Measurements from ENCODE around the gene HELT. TPM values are rescaled to one million over a fixed set of nuclear protein-coding genes. Genes with fewer than 3 reads are reported as not detected.
"Not testable (repeated sequence)": the region's sequence is repeated elsewhere in the genome, so short reads cannot be mapped to it uniquely, and the experiment has no call there.

HELT gene
- total and polyA plus RNA-seq, 9 donors = not detected

- intact Hi-C loops (cut with DNase I) = no loop called here
- Histone ChIP-seq H3K27ac (no peak overlapping the region), H3K9me3 (no peaks in the 10 kb centered on the region), H3K4me3 (no peak overlapping the region), H3K27me3 (no peaks in the 10 kb centered on the region), H3K4me1 (ENCODE audit: insufficient read depth) (no peaks in the 10 kb centered on the region), H3K36me3 (no peaks in the 10 kb centered on the region)
- 32 to 49% (median 41%) methylated on average over 21 of the region's 21 CpGs for WGBS, 3 donors
- DNase-seq = peak; percentile 29 to 65 (median 53)
- TF ChIP-seq EP300 (IDR thresholded peaks at IDR 0.05) = no peak
- no peak for TF ChIP-seq POLR2A (IDR thresholded peaks at IDR 0.05)
- TF ChIP-seq, protein P1, sequence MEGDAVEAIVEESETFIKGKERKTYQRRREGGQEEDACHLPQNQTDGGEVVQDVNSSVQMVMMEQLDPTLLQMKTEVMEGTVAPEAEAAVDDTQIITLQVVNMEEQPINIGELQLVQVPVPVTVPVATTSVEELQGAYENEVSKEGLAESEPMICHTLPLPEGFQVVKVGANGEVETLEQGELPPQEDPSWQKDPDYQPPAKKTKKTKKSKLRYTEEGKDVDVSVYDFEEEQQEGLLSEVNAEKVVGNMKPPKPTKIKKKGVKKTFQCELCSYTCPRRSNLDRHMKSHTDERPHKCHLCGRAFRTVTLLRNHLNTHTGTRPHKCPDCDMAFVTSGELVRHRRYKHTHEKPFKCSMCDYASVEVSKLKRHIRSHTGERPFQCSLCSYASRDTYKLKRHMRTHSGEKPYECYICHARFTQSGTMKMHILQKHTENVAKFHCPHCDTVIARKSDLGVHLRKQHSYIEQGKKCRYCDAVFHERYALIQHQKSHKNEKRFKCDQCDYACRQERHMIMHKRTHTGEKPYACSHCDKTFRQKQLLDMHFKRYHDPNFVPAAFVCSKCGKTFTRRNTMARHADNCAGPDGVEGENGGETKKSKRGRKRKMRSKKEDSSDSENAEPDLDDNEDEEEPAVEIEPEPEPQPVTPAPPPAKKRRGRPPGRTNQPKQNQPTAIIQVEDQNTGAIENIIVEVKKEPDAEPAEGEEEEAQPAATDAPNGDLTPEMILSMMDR (IDR thresholded peaks at IDR 0.05) = no peak
Observed at GRCh38 chr4:184983672-184984356, 34.5 kb upstream of the HELT start.

DNA sequence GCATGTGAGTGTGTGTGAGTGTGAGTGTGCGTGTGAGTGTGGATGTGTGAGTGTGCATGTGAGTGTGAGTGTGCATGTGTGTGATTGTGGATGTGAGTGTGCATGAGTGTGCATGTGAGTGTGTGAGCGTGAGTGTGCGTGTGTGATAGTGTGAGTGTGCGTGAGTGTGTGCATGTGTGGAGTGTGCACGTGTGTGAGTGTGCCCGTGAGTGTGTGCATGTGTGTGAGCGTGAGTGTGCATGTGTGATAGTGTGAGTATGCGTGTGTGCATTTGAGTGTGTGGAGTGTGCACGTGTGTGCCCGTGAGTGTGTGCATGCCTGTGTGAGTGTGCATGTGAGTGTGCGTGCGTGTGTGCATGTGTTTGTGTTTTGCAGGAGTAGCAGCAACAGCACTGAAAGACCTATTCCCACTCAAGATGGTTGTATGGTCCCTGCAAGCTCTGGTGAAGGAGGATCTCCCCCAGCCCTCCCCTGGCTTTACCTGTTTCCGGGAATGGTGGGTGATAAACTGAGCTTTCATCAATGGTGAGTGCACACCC lies 30.7 kb upstream of the HELT start:
- Histone ChIP-seq H3K27me3 (no peaks in the 10 kb centered on the region), H3K27ac (no peak overlapping the region), H3K4me1 (ENCODE audit: insufficient read depth) (no peaks in the 10 kb centered on the region), H3K9me3 (no peaks in the 10 kb centered on the region), H3K4me3 (no peak overlapping the region), H3K36me3 (no peaks in the 10 kb centered on the region)
- WGBS, 3 donors = 86 to 95% (median 89%) methylated on average over 13 of the region's 13 CpGs
- TF ChIP-seq POLR2A (IDR thresholded peaks at IDR 0.05) (no peak), EP300 (IDR thresholded peaks at IDR 0.05) (no peak)
- TF ChIP-seq, protein P1 (IDR thresholded peaks at IDR 0.05) = no peak
- DNase-seq = no peak
- intact Hi-C loops (cut with DNase I) = no loop called here

DNA sequence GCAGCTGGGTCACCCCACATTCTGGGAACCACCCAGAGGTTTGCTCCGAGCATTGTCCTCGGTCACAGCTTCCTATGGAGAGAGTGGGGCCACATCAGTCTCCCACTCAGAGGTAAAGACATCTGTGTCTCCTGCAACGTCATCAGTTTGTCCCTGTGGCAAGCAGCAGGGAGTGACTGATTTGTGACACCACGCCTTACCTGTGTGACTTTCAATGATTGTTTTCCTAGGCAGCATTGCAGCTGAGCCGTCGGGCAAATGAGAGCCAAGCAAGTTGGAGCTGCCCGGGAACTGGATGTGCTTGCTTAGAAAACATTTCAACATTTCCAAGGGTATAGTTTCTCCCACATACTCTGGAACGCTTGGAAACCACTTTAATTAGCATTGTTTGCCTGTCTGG lies 29.7 kb upstream of the HELT start:
- H3K27me3 ChIP-seq = no peaks in the 10 kb centered on the region
- H3K9me3 ChIP-seq = no peaks in the 10 kb centered on the region
- no peaks in the 10 kb centered on the region for H3K36me3 ChIP-seq
- 37 to 54% (median 39%) methylated on average over 8 of the region's 8 CpGs for WGBS, 3 donors
- H3K27ac ChIP-seq = no peak overlapping the region
- no peaks in the 10 kb centered on the region for H3K4me1 ChIP-seq (ENCODE audit: insufficient read depth)
- intact Hi-C loops (cut with DNase I) = no loop called here
- TF ChIP-seq, protein P1 (IDR thresholded peaks at IDR 0.05) = no peak
- no peak for TF ChIP-seq POLR2A (IDR thresholded peaks at IDR 0.05)
- no peak for TF ChIP-seq EP300 (IDR thresholded peaks at IDR 0.05)
- no peak overlapping the region for H3K4me3 ChIP-seq
- DNase-seq = no peak

DNA sequence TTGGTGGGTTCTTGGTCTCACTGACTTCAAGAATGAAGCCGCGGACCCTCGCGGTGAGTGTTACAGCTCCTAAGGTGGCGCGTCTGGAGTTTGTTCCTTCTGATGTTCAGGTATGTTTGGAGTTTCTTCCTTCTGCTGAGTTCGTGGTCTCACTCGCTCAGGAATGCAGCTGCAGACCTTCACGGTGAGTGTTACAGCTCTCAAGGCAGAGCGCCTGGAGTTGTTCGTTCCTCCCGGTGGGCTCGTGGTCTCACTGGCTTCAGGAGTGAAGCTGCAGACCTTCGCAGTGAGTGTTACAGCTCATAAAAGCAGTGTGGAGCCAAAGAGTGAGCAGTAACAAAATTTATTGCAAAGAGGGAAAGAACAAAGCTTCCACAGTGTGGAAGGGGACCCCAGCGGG lies 29.0 kb upstream of the HELT start:
- H3K36me3 ChIP-seq; DNase-seq; H3K27ac ChIP-seq; H3K27me3 ChIP-seq; H3K9me3 ChIP-seq; H3K4me3 ChIP-seq; intact Hi-C loops (cut with DNase I); H3K4me1 ChIP-seq (ENCODE audit: insufficient read depth): not testable (repeated sequence)
- 52 to 57% (median 56%) methylated on average over 15 of the region's 15 CpGs for WGBS, 3 donors

GRCh38 chr4:184990131-184990530 lies 28.2 kb upstream of the HELT start:
- H3K9me3 ChIP-seq; H3K36me3 ChIP-seq; H3K27ac ChIP-seq; DNase-seq; H3K27me3 ChIP-seq; H3K4me1 ChIP-seq (ENCODE audit: insufficient read depth); H3K4me3 ChIP-seq; intact Hi-C loops (cut with DNase I): not testable (repeated sequence)
- 94 to 95% (median 94%) methylated on average over 31 to 34 of the region's 34 CpGs for WGBS, 3 donors

Data from ovary (tissue), 9 donors.